HepG2 (cell line): Measurements from ENCODE around the gene IL2RA. TPM values are rescaled to one million over a fixed set of nuclear protein-coding genes. Genes with fewer than 3 reads are reported as not detected.

Source experiments
- BRD4 ChIP-seq: sonication (generic); formaldehyde crosslinking; IDR thresholded peaks from 2 replicates; pipeline ENCODE4 v1.4.0; 2020; ENCODE audit warnings: missing genetic modification reagents
- ETV6 ChIP-seq: sonication (generic); formaldehyde crosslinking; conservative IDR thresholded peaks from 2 replicates; pipeline ENCODE4 v1.4.0; 2020; ENCODE audit warnings: missing genetic modification reagents
- HES4 ChIP-seq: sonication (generic); formaldehyde crosslinking; IDR thresholded peaks from 2 replicates; pipeline ENCODE4 v1.9.0; 2021; ENCODE audit warnings: mild to moderate bottlenecking, missing genetic modification reagents, borderline replicate concordance
- IRX3 ChIP-seq: sonication (generic); formaldehyde crosslinking; IDR thresholded peaks from 2 replicates; pipeline ENCODE4 v1.8.1; 2023; ENCODE audit warnings: mild to moderate bottlenecking, low read depth, missing genetic modification reagents, borderline replicate concordance
- MTA3 ChIP-seq: sonication (generic); formaldehyde crosslinking; IDR thresholded peaks from 2 replicates; pipeline ENCODE4 v1.4.0; 2020; ENCODE audit warnings: missing genetic modification reagents
- RARG ChIP-seq: sonication (generic); formaldehyde crosslinking; IDR thresholded peaks from 2 replicates; pipeline ENCODE4 v1.4.0; 2020; ENCODE audit warnings: low read depth, mild to moderate bottlenecking, missing genetic modification reagents
- SP140L ChIP-seq: sonication (generic); formaldehyde crosslinking; IDR thresholded peaks from 2 replicates; pipeline ENCODE4 v1.4.0; 2020; ENCODE audit warnings: missing genetic modification reagents, borderline replicate concordance
- WIZ ChIP-seq: sonication (generic); formaldehyde crosslinking; IDR thresholded peaks from 2 replicates; pipeline ENCODE4 v1.5.1; 2020; ENCODE audit warnings: mild to moderate bottlenecking, missing genetic modification reagents
- ZNF12 ChIP-seq: sonication (generic); formaldehyde crosslinking; IDR thresholded peaks from 2 replicates; pipeline ENCODE4 v1.5.0; 2020; ENCODE audit warnings: missing genetic modification reagents
- ZNF589 ChIP-seq: sonication (generic); formaldehyde crosslinking; conservative IDR thresholded peaks from 2 replicates; pipeline ENCODE4 v1.8.0; 2022; ENCODE audit warnings: mild to moderate bottlenecking, moderate library complexity, missing genetic modification reagents
- ZNF816 ChIP-seq: sonication (generic); formaldehyde crosslinking; IDR thresholded peaks from 2 replicates; pipeline ENCODE4 v1.8.0; 2022; ENCODE audit warnings: missing genetic modification reagents, mild to moderate bottlenecking, borderline replicate concordance
- ZSCAN9 ChIP-seq: IDR thresholded peaks from 2 replicates; pipeline ENCODE4 v1.6.1; 2016; ENCODE audit warnings: borderline replicate concordance
- polyA plus RNA-seq, 8 experiments: library from polyadenylated mRNA; depleted of rRNA in 3 of 8; stranded (reverse) in 7 of 8; unstranded in 1 of 8; fragments of >200 nt; fragmentation: Illumina TruSeq in 4 of 8; extraction: Trizol in 4 of 8; gene quantifications; 2 replicates each; pipeline versions ENCODE4 v1.2.1 to v1.2.3, GENCODE V29; 2011 to 2016; ENCODE audit warnings: low read depth in 4 of 8, missing spikeins in 1 of 8, mixed read lengths in 1 of 8; ENCODE audit not compliant: insufficient read depth in 1 of 8
- total RNA-seq, 5 experiments: library from RNA; depleted of rRNA; stranded (reverse); fragments of >200 nt; fragmentation: Illumina TruSeq; extraction: Trizol; gene quantifications; 2 replicates each; pipeline ENCODE4 v1.2.3, GENCODE V29; 2016; ENCODE audit warnings: low read depth in 1 of 5
- TF ChIP-seq, protein P1 (sequence below): sonication (generic); formaldehyde crosslinking; IDR thresholded peaks from 2 replicates; pipeline ENCODE4 v1.5.1; 2020; ENCODE audit warnings: mild to moderate bottlenecking, missing genetic modification reagents, moderate library complexity
- TF ChIP-seq, protein P2 (sequence below): IDR thresholded peaks from 2 replicates; pipeline ENCODE4 v1.6.1; 2016; ENCODE audit warnings: missing compliant biosample characterization, missing genetic modification reagents, borderline replicate concordance
- TF ChIP-seq, protein P3 (sequence below): sonication (generic); formaldehyde crosslinking; IDR thresholded peaks from 2 replicates; pipeline ENCODE4 v1.4.0; 2020; ENCODE audit warnings: missing genetic modification reagents
- TF ChIP-seq, protein P4 (sequence below), 2 experiments: fragments of 450-650 bp in 1 of 2; sonication (generic) in 1 of 2; formaldehyde crosslinking in 1 of 2; IDR thresholded peaks; 2 replicates each; pipeline versions ENCODE4 v1.6.1 to v1.8.0; 2016 to 2022; ENCODE audit warnings: antibody characterized with exemption in 1 of 2, mild to moderate bottlenecking in 1 of 2, missing genetic modification reagents in 1 of 2

IL2RA gene
- total and polyA plus RNA-seq, 2 of the 13 experiments (the other 11 are each of a cell fraction or from before 2014, with no cell fraction given), result not detected

DNA sequence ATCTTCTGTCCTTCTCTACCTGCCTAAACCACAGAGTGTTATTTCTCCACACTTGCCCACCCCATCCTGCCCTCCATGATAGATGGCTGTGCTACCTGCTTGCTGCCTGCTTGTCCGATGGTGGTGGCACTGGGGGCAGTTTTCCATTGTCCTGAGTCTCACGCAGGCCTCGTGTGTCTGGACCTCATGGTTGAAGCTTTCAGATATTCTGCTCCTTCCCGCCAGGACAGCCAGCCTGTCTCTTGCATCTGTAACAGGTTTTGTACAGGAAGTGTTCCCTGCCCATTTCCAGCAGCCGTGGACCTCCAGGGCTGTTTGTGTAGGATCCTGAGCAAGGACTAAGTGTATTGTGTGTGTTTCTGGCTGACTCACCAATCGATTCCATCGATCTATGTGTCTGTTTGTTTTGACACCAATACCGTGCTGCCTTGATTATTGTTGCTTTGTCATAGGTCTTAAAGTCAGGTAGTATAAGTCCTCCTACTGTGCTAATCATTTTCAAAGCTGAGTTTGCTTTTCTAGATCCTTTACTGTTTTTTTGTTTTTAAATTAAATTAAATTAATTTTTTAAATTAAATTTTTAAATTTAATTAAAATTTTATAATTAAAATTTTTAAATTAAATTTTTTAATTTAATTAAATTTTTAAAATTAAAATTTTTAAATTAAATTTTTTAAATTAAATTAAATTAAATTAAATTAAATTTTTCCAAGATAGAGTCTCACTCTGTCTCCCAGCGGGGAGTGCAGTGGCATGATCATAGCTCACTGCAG lies 93.3 kb downstream of the IL2RA start (continued):
- TF ChIP-seq, protein P1, sequence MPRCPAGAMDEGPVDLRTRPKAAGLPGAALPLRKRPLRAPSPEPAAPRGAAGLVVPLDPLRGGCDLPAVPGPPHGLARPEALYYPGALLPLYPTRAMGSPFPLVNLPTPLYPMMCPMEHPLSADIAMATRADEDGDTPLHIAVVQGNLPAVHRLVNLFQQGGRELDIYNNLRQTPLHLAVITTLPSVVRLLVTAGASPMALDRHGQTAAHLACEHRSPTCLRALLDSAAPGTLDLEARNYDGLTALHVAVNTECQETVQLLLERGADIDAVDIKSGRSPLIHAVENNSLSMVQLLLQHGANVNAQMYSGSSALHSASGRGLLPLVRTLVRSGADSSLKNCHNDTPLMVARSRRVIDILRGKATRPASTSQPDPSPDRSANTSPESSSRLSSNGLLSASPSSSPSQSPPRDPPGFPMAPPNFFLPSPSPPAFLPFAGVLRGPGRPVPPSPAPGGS (CRISPR knock-in tag), result peak; percentile 42; the same call in 1 of the 2 replicates
- no peak for TF ChIP-seq MTA3 (CRISPR knock-in tag)
- TF ChIP-seq WIZ, result no peak
- no peak for TF ChIP-seq ZSCAN9
- no peak for TF ChIP-seq ETV6 (CRISPR knock-in tag)
- peak; percentile 93; the same call in 1 of the 2 replicates for TF ChIP-seq ZNF816 (CRISPR knock-in tag)
- no peak for TF ChIP-seq SP140L (CRISPR knock-in tag)
- no peak for TF ChIP-seq RARG (CRISPR knock-in tag)
- no peak for TF ChIP-seq IRX3 (CRISPR knock-in tag)
- TF ChIP-seq, protein P2, sequence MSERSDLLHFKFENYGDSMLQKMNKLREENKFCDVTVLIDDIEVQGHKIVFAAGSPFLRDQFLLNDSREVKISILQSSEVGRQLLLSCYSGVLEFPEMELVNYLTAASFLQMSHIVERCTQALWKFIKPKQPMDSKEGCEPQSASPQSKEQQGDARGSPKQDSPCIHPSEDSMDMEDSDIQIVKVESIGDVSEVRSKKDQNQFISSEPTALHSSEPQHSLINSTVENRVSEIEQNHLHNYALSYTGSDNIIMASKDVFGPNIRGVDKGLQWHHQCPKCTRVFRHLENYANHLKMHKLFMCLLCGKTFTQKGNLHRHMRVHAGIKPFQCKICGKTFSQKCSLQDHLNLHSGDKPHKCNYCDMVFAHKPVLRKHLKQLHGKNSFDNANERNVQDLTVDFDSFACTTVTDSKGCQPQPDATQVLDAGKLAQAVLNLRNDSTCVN (CRISPR knock-in tag), result peak; percentile 95
- TF ChIP-seq HES4 (CRISPR knock-in tag), result peak; percentile 32; the same call in 1 of the 2 replicates
- TF ChIP-seq ZNF589 (CRISPR knock-in tag), result peak; percentile 77; the same call in 1 of the 2 replicates
- TF ChIP-seq, protein P3, sequence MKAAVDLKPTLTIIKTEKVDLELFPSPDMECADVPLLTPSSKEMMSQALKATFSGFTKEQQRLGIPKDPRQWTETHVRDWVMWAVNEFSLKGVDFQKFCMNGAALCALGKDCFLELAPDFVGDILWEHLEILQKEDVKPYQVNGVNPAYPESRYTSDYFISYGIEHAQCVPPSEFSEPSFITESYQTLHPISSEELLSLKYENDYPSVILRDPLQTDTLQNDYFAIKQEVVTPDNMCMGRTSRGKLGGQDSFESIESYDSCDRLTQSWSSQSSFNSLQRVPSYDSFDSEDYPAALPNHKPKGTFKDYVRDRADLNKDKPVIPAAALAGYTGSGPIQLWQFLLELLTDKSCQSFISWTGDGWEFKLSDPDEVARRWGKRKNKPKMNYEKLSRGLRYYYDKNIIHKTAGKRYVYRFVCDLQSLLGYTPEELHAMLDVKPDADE (CRISPR knock-in tag), result no peak
- TF ChIP-seq ZNF12 (CRISPR knock-in tag), result peak; percentile 76; the same call in 1 of the 2 replicates
- TF ChIP-seq, protein P4, sequence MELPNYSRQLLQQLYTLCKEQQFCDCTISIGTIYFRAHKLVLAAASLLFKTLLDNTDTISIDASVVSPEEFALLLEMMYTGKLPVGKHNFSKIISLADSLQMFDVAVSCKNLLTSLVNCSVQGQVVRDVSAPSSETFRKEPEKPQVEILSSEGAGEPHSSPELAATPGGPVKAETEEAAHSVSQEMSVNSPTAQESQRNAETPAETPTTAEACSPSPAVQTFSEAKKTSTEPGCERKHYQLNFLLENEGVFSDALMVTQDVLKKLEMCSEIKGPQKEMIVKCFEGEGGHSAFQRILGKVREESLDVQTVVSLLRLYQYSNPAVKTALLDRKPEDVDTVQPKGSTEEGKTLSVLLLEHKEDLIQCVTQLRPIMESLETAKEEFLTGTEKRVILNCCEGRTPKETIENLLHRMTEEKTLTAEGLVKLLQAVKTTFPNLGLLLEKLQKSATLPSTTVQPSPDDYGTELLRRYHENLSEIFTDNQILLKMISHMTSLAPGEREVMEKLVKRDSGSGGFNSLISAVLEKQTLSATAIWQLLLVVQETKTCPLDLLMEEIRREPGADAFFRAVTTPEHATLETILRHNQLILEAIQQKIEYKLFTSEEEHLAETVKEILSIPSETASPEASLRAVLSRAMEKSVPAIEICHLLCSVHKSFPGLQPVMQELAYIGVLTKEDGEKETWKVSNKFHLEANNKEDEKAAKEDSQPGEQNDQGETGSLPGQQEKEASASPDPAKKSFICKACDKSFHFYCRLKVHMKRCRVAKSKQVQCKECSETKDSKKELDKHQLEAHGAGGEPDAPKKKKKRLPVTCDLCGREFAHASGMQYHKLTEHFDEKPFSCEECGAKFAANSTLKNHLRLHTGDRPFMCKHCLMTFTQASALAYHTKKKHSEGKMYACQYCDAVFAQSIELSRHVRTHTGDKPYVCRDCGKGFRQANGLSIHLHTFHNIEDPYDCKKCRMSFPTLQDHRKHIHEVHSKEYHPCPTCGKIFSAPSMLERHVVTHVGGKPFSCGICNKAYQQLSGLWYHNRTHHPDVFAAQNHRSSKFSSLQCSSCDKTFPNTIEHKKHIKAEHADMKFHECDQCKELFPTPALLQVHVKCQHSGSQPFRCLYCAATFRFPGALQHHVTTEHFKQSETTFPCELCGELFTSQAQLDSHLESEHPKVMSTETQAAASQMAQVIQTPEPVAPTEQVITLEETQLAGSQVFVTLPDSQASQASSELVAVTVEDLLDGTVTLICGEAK (IDR thresholded peaks at IDR 0.05), result no peak
- TF ChIP-seq, protein P4 (CRISPR knock-in tag; IDR thresholded peaks at IDR 0.05), result peak; percentile 66
- TF ChIP-seq BRD4 (CRISPR knock-in tag), result no peak
